NCI-H2227 treated with DMSO at 0.1 percent for 48 hours (cell line): ENCODE measurements around the gene NEK4.

ENCODE experiments used
- DNase-seq: peaks from one replicate; lab custom pipeline; 2025; lab: John Stamatoyannopoulos, UW

The NEK4 gene

GRCh38 chr3:52792961-52793695 is 22.4 kb upstream of the NEK4 start:
- no peak for DNase-seq

GRCh38 chr3:52792413-52792812 is 21.7 kb upstream of the NEK4 start:
- DNase-seq: no peak

GRCh38 chr3:52791928-52792327 is 21.2 kb upstream of the NEK4 start:
- no peak for DNase-seq

GRCh38 chr3:52791366-52791765 is 20.6 kb upstream of the NEK4 start:
- no peak for DNase-seq

- no peak for DNase-seq
Measured at GRCh38 chr3:52790741-52791140, 20.0 kb upstream of the NEK4 start.

GRCh38 chr3:52790337-52790736 is 19.6 kb upstream of the NEK4 start:
- no peak for DNase-seq

GRCh38 chr3:52789746-52790040 is 19.0 kb upstream of the NEK4 start:
- no peak for DNase-seq

GRCh38 chr3:52788890-52789745 is 18.4 kb upstream of the NEK4 start:
- no peak for DNase-seq

GRCh38 chr3:52787672-52788625 is 17.2 kb upstream of the NEK4 start:
- DNase-seq: no peak

GRCh38 chr3:52787246-52787645 is 16.5 kb upstream of the NEK4 start:
- DNase-seq: no peak

GRCh38 chr3:52786330-52787215 is 15.8 kb upstream of the NEK4 start:
- no peak for DNase-seq

- no peak for DNase-seq
Measured at GRCh38 chr3:52784931-52785590, 14.3 kb upstream of the NEK4 start.

GRCh38 chr3:52784021-52784621 is 13.4 kb upstream of the NEK4 start:
- DNase-seq: no peak

GRCh38 chr3:52783211-52783555 is 12.4 kb upstream of the NEK4 start:
- DNase-seq: no peak

- DNase-seq: no peak
Measured at GRCh38 chr3:52782412-52783210, 11.9 kb upstream of the NEK4 start.

- DNase-seq: no peak
Measured at GRCh38 chr3:52781741-52782140, 11.0 kb upstream of the NEK4 start.

GRCh38 chr3:52779837-52780585 is 9.3 kb upstream of the NEK4 start:
- no peak for DNase-seq

- DNase-seq: no peak
Measured at GRCh38 chr3:52779011-52779836, 8.5 kb upstream of the NEK4 start.
